Hepatocyte (in vitro differentiated cells): ENCODE data around the gene MAP4K3. TPM values are rescaled to one million over a fixed set of nuclear protein-coding genes. Genes with fewer than 3 reads are reported as not detected.

Experiments
- DNase-seq: peaks from one replicate; pipeline ENCODE4 v3.0.0-alpha.2; 2016; ENCODE audit warnings: low spot score
- H2AFZ ChIP-seq: fragments of 200-600 bp; sonication (generic); 2 replicates; pipeline ENCODE4 v1.6.0; 2016; ENCODE audit warnings: antibody characterized with exemption, mild to moderate bottlenecking
- H3K27ac ChIP-seq: fragments of 200-600 bp; sonication (generic); 2 replicates; pipeline ENCODE4 v1.5.1; 2016; ENCODE audit warnings: mild to moderate bottlenecking
- H3K27me3 ChIP-seq: fragments of 200-600 bp; sonication (generic); 2 replicates; pipeline ENCODE4 v1.6.1; 2016
- H3K36me3 ChIP-seq: fragments of 200-600 bp; sonication (generic); replicated peaks from 2 replicates; pipeline ENCODE4 v1.5.1; 2016; ENCODE audit warnings: low read depth; ENCODE audit not compliant: insufficient read depth
- H3K4me1 ChIP-seq: fragments of 200-600 bp; sonication (generic); 2 replicates; pipeline ENCODE4 v1.5.1; 2016; ENCODE audit warnings: mild to moderate bottlenecking, moderate library complexity; ENCODE audit not compliant: insufficient read depth
- H3K4me2 ChIP-seq: fragments of 200-600 bp; sonication (generic); 2 replicates; pipeline ENCODE4 v1.6.0; 2016
- H3K4me3 ChIP-seq: fragments of 200-600 bp; sonication (generic); 2 replicates; pipeline ENCODE4 v1.5.1; 2016; ENCODE audit warnings: mild to moderate bottlenecking
- H3K79me2 ChIP-seq: fragments of 200-600 bp; sonication (generic); 2 replicates; pipeline ENCODE4 v1.6.0; 2017; ENCODE audit warnings: mild to moderate bottlenecking
- H3K9me2 ChIP-seq: fragments of 200-600 bp; sonication (generic); replicated peaks from 2 replicates; pipeline ENCODE4 v1.6.0; 2017; ENCODE audit warnings: mild to moderate bottlenecking; ENCODE audit not compliant: insufficient read depth
- H3K9me3 ChIP-seq: fragments of 200-600 bp; sonication (generic); 2 replicates; pipeline ENCODE4 v1.5.1; 2016; ENCODE audit warnings: low read depth, mild to moderate bottlenecking
- H4K20me1 ChIP-seq: fragments of 200-600 bp; sonication (generic); 2 replicates; pipeline ENCODE4 v1.6.0; 2016; ENCODE audit warnings: mild to moderate bottlenecking; ENCODE audit not compliant: insufficient read depth, poor library complexity, severe bottlenecking
- CTCF ChIP-seq: fragments of 200-600 bp; sonication (generic); IDR thresholded peaks from 2 replicates; pipeline ENCODE4 v1.5.1; 2016; ENCODE audit warnings: antibody characterized with exemption, mild to moderate bottlenecking; ENCODE audit not compliant: poor library complexity
- EZH2 ChIP-seq: fragments of 200-600 bp; sonication (generic); IDR thresholded peaks from 2 replicates; pipeline ENCODE4 v1.6.1; 2016; ENCODE audit warnings: antibody characterized with exemption, mild to moderate bottlenecking, borderline replicate concordance
- EZH2phosphoT487 ChIP-seq: fragments of 200-600 bp; sonication (generic); IDR thresholded peaks from one replicate; pipeline ENCODE4 v1.6.1; 2018; ENCODE audit warnings: antibody characterized with exemption, mild to moderate bottlenecking, low read depth, moderate library complexity; ENCODE audit not compliant: unreplicated experiment, severe bottlenecking
- WGBS: methylation state at CpG from one replicate; pipeline ENCODE4 v1.1.6; 2016; ENCODE audit warnings: low lambda C conversion rate; ENCODE audit errors: missing lambda C conversion rate; 5-methylcytosine and 5-hydroxymethylcytosine counted together
- polyA plus RNA-seq: library from polyadenylated mRNA; unstranded; fragments of >200 nt; fragmentation: Nextera tagmentation; extraction: Ambion mirVana; gene quantifications from 2 replicates; pipeline ENCODE4 v1.2.1, GENCODE V29; 2016
- total RNA-seq: library from RNA; depleted of rRNA; stranded (reverse); fragments of >200 nt; gene quantifications from 2 replicates; pipeline ENCODE4 v1.2.3, GENCODE V29; 2014

The MAP4K3 gene
- total and polyA plus RNA-seq, 2 experiments from 2014 or later = 24.5 to 65.1 TPM

GRCh38 chr2:39469807-39470206 is 32.7 kb upstream of the MAP4K3 start:
- Histone ChIP-seq H4K20me1 (no peaks in the 10 kb centered on the region), H3K4me3 (no peak overlapping the region), H2AFZ (no peak overlapping the region), H3K9me2 (no peaks in the 10 kb centered on the region), H3K4me2 (peak overlapping the region; percentile 43), H3K4me1 (peaks cover 29% of the 10 kb centered on the region), H3K36me3 (no peaks in the 10 kb centered on the region), H3K27ac (peak overlapping the region; percentile 77), H3K27me3 (no peaks in the 10 kb centered on the region), H3K79me2 (no peaks in the 10 kb centered on the region), H3K9me3 (no peaks in the 10 kb centered on the region)
- TF ChIP-seq EZH2phosphoT487 (no peak), CTCF (no peak), EZH2 (no peak)
- WGBS = 38% methylated on average over 3 of the region's 3 CpGs
- peak; percentile 61 for DNase-seq

GRCh38 chr2:39468579-39469451 is 31.7 kb upstream of the MAP4K3 start:
- DNase-seq = no peak
- Histone ChIP-seq H3K27ac (peak overlapping the region; percentile 77), H3K9me2 (no peaks in the 10 kb centered on the region), H3K4me1 (peaks cover 29% of the 10 kb centered on the region), H2AFZ (no peak overlapping the region), H3K27me3 (no peaks in the 10 kb centered on the region), H4K20me1 (no peaks in the 10 kb centered on the region), H3K4me2 (no peak overlapping the region), H3K79me2 (no peaks in the 10 kb centered on the region), H3K9me3 (no peaks in the 10 kb centered on the region), H3K4me3 (no peak overlapping the region), H3K36me3 (no peaks in the 10 kb centered on the region)
- TF ChIP-seq EZH2 (no peak), CTCF (no peak), EZH2phosphoT487 (no peak)
- WGBS = 89% methylated on average over 4 of the region's 4 CpGs

- DNase-seq = no peak
- Histone ChIP-seq H3K27ac (no peak overlapping the region), H3K36me3 (no peaks in the 10 kb centered on the region), H4K20me1 (no peaks in the 10 kb centered on the region), H3K4me1 (peaks cover 29% of the 10 kb centered on the region), H3K79me2 (no peaks in the 10 kb centered on the region), H3K27me3 (no peaks in the 10 kb centered on the region), H3K9me3 (no peaks in the 10 kb centered on the region), H3K4me2 (no peak overlapping the region), H3K4me3 (no peak overlapping the region), H3K9me2 (no peaks in the 10 kb centered on the region), H2AFZ (no peak overlapping the region)
- TF ChIP-seq EZH2phosphoT487 (no peak), EZH2 (no peak), CTCF (no peak)
- 90% methylated on average over 6 of the region's 6 CpGs for WGBS
Observed at GRCh38 chr2:39466311-39466710, 29.2 kb upstream of the MAP4K3 start.
